Measurements from ENCODE around the gene NTN3.
"Not testable (repeated sequence)": the region's sequence is repeated elsewhere in the genome, so short reads cannot be mapped to it uniquely, and the experiment has no call there.

Gene NTN3

GRCh38 chr16:2441143-2441804 lies 29.8 kb upstream of the NTN3 start:
- FAIRE-seq; DNase-seq (ENCODE audit: low spot score): not testable (repeated sequence)

GRCh38 chr16:2443555-2443954 lies 27.5 kb upstream of the NTN3 start:
- FAIRE-seq (no peak), DNase-seq (ENCODE audit: low spot score) (no peak)

- DNase-seq (ENCODE audit: low spot score) (peak; percentile 33), FAIRE-seq (no peak)
Observed at GRCh38 chr16:2447920-2448583, 23.0 kb upstream of the NTN3 start.

GRCh38 chr16:2449118-2449517 lies 22.0 kb upstream of the NTN3 start:
- DNase-seq (ENCODE audit: low spot score) (no peak), FAIRE-seq (no peak)

- DNase-seq (ENCODE audit: low spot score) = no peak
- no peak for FAIRE-seq
Observed at GRCh38 chr16:2450535-2450934, 20.6 kb upstream of the NTN3 start.

- FAIRE-seq (no peak), DNase-seq (ENCODE audit: low spot score) (no peak)
Observed at GRCh38 chr16:2450975-2451381, 20.1 kb upstream of the NTN3 start.

- peak; percentile 36 for FAIRE-seq
- peak; percentile 70 for DNase-seq (ENCODE audit: low spot score)
Observed at GRCh38 chr16:2451851-2452320, 19.2 kb upstream of the NTN3 start.

GRCh38 chr16:2452650-2453049 lies 18.4 kb upstream of the NTN3 start:
- DNase-seq (ENCODE audit: low spot score) = no peak
- FAIRE-seq = no peak

- FAIRE-seq (no peak), DNase-seq (ENCODE audit: low spot score) (no peak)
Observed at GRCh38 chr16:2455081-2455845, 15.8 kb upstream of the NTN3 start.

- no peak for FAIRE-seq
Observed at GRCh38 chr16:2456551-2457153, 14.4 kb upstream of the NTN3 start.

GRCh38 chr16:2457267-2457666 lies 13.8 kb upstream of the NTN3 start:
- DNase-seq (ENCODE audit: low spot score) (no peak), FAIRE-seq (no peak)

More at GRCh38 chr16:2456551-2457153, 14.4 kb upstream of the NTN3 start:
- DNase-seq (ENCODE audit: low spot score) = no peak

- DNase-seq (ENCODE audit: low spot score) = no peak
- no peak for FAIRE-seq
Observed at GRCh38 chr16:2457946-2458345, 13.2 kb upstream of the NTN3 start.

- FAIRE-seq (no peak), DNase-seq (ENCODE audit: low spot score) (no peak)
Observed at GRCh38 chr16:2458887-2459646, 12.0 kb upstream of the NTN3 start.

GRCh38 chr16:2459647-2460390 lies 11.3 kb upstream of the NTN3 start, which contains the start of gene TEDC2:
Gene TEDC2 (plus strand): TSS chr16:2460109. CDS start chr16:2460145, 36 bp downstream.
- DNase-seq (ENCODE audit: low spot score) = peak; percentile 85
- peak; percentile 68 for FAIRE-seq

GRCh38 chr16:2460391-2460713 lies 10.7 kb upstream of the NTN3 start:
- DNase-seq (ENCODE audit: low spot score) = no peak
- FAIRE-seq = no peak

GRCh38 chr16:2460916-2461315 lies 10.2 kb upstream of the NTN3 start:
- no peak for FAIRE-seq

GRCh38 chr16:2462031-2462866 lies 8.8 kb upstream of the NTN3 start:
- DNase-seq (ENCODE audit: low spot score) (no peak), FAIRE-seq (no peak)

More at GRCh38 chr16:2460916-2461315, 10.2 kb upstream of the NTN3 start:
- DNase-seq (ENCODE audit: low spot score) = no peak

- FAIRE-seq = no peak
Observed at GRCh38 chr16:2464333-2464732, 6.8 kb upstream of the NTN3 start.

GRCh38 chr16:2465653-2466415 lies 5.3 kb upstream of the NTN3 start:
- no peak for FAIRE-seq
- DNase-seq (ENCODE audit: low spot score) = no peak

More at GRCh38 chr16:2464333-2464732, 6.8 kb upstream of the NTN3 start:
- no peak for DNase-seq (ENCODE audit: low spot score)
